Naive B cell (primary cell): ENCODE results near the gene PPM1M. TPM values are rescaled to one million over a fixed set of nuclear protein-coding genes. Genes with fewer than 3 reads are reported as not detected.

Experiments used
- ATAC-seq, 2 donors: fragments of 150-1000 bp; cut with Tn5 transposase; 2 replicates each; pipeline ENCODE4 v1.10.0; 2021; ENCODE audit warnings: low read depth in 2 of 2, mild to moderate bottlenecking in 2 of 2, moderate library complexity in 2 of 2
- DNase-seq: peaks from one replicate; pipeline ENCODE4 v3.0.0; 2022
- H3K27ac Mint-ChIP-seq, 6 donors: one replicate each; pipeline ENCODE4 v1.8.0; 2020 to 2022; ENCODE audit warnings: mild to moderate bottlenecking in 6 of 6, mixed read lengths in 6 of 6, moderate library complexity in 5 of 6, inconsistent platforms in 2 of 6
- H3K27me3 Mint-ChIP-seq, 3 donors: one replicate each; pipeline ENCODE4 v1.8.0; 2021 to 2022; ENCODE audit warnings: mixed read lengths in 3 of 3, mild to moderate bottlenecking in 1 of 3
- H3K36me3 Mint-ChIP-seq, 2 donors: one replicate each; pipeline ENCODE4 v1.8.0; 2020 to 2022; ENCODE audit warnings: mixed read lengths in 2 of 2, inconsistent platforms in 1 of 2, mild to moderate bottlenecking in 1 of 2
- H3K4me1 Mint-ChIP-seq, 3 donors: one replicate each; pipeline ENCODE4 v1.8.0; 2020 to 2022; ENCODE audit warnings: mixed read lengths in 3 of 3, inconsistent platforms in 1 of 3, mild to moderate bottlenecking in 1 of 3, moderate library complexity in 1 of 3
- H3K4me3 Mint-ChIP-seq, 8 donors: one replicate each; pipeline ENCODE4 v1.8.0; 2020 to 2022; ENCODE audit warnings: mild to moderate bottlenecking in 8 of 8, mixed read lengths in 8 of 8, moderate library complexity in 8 of 8, inconsistent platforms in 2 of 8
- H3K9me3 Mint-ChIP-seq, 7 donors: one replicate each; pipeline ENCODE4 v1.8.0; 2020 to 2022; ENCODE audit warnings: mixed read lengths in 7 of 7, mild to moderate bottlenecking in 5 of 7, inconsistent platforms in 2 of 7, moderate library complexity in 1 of 7
- polyA plus RNA-seq, 6 donors: library from polyadenylated mRNA; unstranded; fragments of 300-500 nt; fragmentation: Illumina TruSeq; gene quantifications; one replicate each; pipeline ENCODE4 v1.2.3, GENCODE V29; 2021; ENCODE audit warnings: low read depth in 6 of 6

The PPM1M gene
- polyA plus RNA-seq, 6 donors from 2014 or later = 16.8 to 38.5 (median 21.4) TPM

GRCh38 chr3:52218937-52219650 is 26.5 kb upstream of the PPM1M start:
- Mint-ChIP-seq H3K36me3 (peaks cover 10 to 15% of the 10 kb centered on the region in 2 donors), H3K9me3 (no peaks in the 10 kb centered on the region), H3K4me1 (peaks cover 54 to 62% (median 60%) of the 10 kb centered on the region in 3 donors), H3K27ac (peak overlapping the region in 3 of 6 donors; percentile 18 to 79 (median 78)), H3K4me3 (peak overlapping the region in 1 of 8 donors; percentile 34), H3K27me3 (no peaks in the 10 kb centered on the region)
- no peak for DNase-seq
- ATAC-seq = no peak

DNA sequence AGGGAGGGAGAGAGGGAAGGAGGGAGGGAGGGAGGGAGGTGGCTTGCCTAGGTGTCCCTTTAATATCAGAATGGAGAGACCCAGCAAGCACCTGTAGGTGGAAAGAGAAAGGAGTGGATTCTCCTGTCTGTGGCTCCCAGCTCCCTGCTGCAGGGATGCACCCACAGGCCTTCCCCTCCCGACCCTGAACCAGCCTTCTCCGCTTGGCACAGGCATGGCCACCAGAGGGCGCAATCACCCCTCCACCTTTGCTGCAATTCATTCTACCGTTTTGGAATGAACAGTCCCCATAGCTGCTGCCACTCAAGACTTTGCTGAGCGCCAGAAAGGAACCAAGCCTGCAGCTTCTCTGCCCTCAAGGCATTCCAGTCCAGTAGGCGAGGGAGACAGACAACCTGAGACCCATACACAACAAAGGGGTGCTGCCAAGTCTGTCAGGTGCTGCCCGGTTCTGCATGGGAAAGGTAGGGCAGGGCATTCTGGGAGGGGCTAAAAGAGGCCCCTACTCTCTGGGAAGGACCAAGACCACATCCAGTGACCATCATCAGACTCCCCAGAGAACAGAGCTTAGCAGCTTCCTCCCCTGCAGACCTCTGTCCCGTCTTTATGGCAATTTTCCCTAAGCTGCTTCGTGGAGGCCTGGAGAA is 25.1 kb upstream of the PPM1M start:
- Mint-ChIP-seq H3K36me3 (peaks cover 2 to 4% of the 10 kb centered on the region in 2 donors), H3K9me3 (no peaks in the 10 kb centered on the region), H3K27me3 (no peaks in the 10 kb centered on the region), H3K4me1 (peaks cover 60 to 74% (median 69%) of the 10 kb centered on the region in 3 donors), H3K27ac (peak overlapping the region in 5 of 6 donors; percentile 14 to 91 (median 71)), H3K4me3 (peak overlapping the region in 7 of 8 donors; percentile 15 to 83 (median 59))
- ATAC-seq (peak; percentile 67 to 72), DNase-seq (peak; percentile 76)

DNA sequence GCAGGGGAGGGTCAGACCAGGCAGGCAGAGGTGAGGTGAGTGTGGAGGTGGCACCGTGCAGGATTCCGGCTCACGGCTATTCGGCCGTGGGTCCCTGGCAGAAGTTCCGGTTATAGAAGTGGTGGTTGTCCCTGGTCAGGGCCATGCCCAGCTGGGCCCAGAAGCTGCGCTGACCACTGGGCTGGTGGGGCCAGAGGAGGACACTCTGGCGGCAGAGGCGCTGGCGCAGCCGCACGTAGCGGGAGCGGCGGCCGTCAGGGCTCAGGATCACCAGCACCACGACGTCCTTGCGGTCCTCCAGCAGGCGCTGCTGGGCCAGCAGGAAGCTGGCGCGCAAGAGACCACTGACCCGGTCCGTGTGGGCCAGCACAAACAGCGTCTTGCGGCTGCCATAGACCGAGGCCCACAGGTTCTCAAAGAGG is 24.4 kb upstream of the PPM1M start:
- H3K27ac Mint-ChIP-seq = no peak overlapping the region
- peaks cover 67 to 77% (median 75%) of the 10 kb centered on the region in 3 donors for H3K4me1 Mint-ChIP-seq
- ATAC-seq = no peak
- H3K36me3 Mint-ChIP-seq = no peaks in the 10 kb centered on the region
- H3K9me3 Mint-ChIP-seq = no peaks in the 10 kb centered on the region
- no peaks in the 10 kb centered on the region for H3K27me3 Mint-ChIP-seq
- no peak for DNase-seq
- peak overlapping the region in 5 of 8 donors; percentile 15 to 59 (median 41) for H3K4me3 Mint-ChIP-seq

GRCh38 chr3:52221563-52222318 is 23.8 kb upstream of the PPM1M start:
- DNase-seq (no peak), ATAC-seq (no peak)
- peak overlapping the region in 4 of 8 donors; percentile 24 to 54 (median 33) for H3K4me3 Mint-ChIP-seq
- H3K4me1 Mint-ChIP-seq = peaks cover 69 to 79% (median 76%) of the 10 kb centered on the region in 3 donors
- no peaks in the 10 kb centered on the region for H3K9me3 Mint-ChIP-seq
- H3K27me3 Mint-ChIP-seq = no peaks in the 10 kb centered on the region
- no peaks in the 10 kb centered on the region for H3K36me3 Mint-ChIP-seq
- H3K27ac Mint-ChIP-seq = peak overlapping the region in 2 of 6 donors; percentile 54 to 82

GRCh38 chr3:52222319-52223221 is 23.0 kb upstream of the PPM1M start:
- Mint-ChIP-seq H3K36me3 (no peaks in the 10 kb centered on the region), H3K4me3 (peak overlapping the region in 7 of 8 donors; percentile 25 to 89 (median 54)), H3K9me3 (no peaks in the 10 kb centered on the region), H3K27me3 (no peaks in the 10 kb centered on the region), H3K27ac (peak overlapping the region in 4 of 6 donors; percentile 44 to 97 (median 70)), H3K4me1 (peaks cover 67 to 78% (median 75%) of the 10 kb centered on the region in 3 donors)
- DNase-seq (no peak), ATAC-seq (no peak)

DNA sequence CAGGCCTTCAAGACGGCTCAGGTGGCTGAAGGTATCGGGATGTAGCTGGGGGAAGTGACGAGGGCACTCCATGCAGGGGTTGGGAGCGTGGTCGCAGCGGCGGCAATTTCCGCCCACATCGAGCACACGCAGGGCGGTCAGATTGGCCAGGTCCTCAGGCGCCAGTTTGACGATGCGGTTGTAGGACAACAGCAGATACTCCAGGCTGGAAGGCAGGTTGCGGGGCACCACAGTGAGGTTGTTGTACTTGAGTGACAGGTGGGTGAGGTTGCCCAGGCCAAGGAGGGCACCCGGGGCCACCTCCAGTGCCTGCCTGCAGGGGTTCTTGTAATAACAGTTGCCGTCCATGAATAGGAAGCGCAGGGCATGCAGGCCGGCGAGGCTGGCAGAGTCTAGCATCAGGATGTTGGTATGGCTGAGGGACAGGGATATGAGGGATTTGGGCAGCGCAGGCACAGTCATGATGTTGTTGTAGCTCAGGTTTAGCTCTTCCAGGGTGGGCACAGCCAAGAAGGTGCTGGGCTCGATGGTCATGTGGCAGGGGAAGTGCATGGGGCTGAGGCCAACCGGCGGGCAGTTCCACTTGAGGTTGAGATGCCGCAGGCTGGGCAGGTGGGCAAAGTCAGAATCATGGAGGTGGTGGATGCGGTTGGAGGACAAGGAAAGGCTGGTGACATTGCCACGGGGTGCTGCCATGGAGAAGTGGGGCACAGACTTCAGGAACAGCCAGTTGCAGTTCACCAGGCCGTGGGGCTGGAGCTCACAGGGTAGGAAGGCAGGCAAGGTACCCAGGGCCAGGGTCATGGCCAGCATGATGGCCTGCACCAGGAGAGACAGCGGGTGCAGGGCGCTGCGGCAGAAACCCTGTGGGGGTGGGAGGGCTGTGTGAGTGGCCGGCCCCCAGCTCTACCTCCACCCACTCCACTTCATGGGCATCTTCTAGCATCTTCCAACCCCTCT is 21.8 kb upstream of the PPM1M start:
- Mint-ChIP-seq H3K27ac (peak overlapping the region; percentile 85 to 99 (median 96)), H3K9me3 (no peaks in the 10 kb centered on the region), H3K4me3 (peak overlapping the region; percentile 79 to 95 (median 90)), H3K36me3 (no peaks in the 10 kb centered on the region), H3K4me1 (peaks cover 61 to 71% (median 65%) of the 10 kb centered on the region in 3 donors), H3K27me3 (no peaks in the 10 kb centered on the region)
- ATAC-seq (no peak), DNase-seq (no peak)

DNA sequence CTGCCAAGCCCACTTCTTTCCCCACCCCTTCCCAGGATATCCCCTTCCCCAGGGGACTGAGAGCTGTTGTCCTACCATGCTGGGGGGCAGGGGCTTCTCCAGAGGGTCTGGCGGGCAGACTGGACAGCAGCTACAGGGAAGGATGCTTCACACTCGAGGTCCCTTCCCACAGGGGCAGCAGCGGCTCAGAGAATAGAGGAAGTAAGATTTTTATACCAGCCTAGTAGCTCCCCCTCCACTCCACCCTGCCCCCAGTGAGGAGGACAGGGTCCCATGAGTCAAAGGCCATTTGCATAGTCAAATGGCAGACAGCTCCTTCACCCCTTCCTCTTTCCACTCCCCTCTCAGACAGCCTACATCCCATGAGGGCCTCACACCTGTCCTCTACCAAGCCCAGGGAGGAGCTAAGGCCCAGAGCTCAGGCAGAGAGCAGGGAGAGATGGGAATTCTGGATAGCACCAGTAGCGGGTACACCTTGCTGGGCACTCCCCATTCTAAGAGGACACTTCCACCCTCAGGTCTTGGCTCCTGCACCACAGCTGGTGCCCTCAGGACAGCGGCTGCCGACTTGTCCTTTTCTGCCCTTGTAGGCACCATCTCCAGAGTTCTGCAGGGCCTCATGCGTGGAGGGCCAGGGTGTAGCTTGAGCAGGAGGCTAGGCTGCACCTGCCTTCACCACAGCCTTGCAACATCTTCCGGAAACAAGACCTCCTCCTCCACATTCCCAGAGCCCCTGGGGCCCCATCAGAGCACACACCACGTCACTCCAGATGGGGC is 19.9 kb upstream of the PPM1M start, which contains the start of gene TLR9:
TLR9 (minus strand) TSS at position 194 of the 777 bp plus-strand sequence; CDS start at position 78, 116 bp downstream.
- ATAC-seq (peak; percentile 95 to 96), DNase-seq (peak; percentile 92)
- Mint-ChIP-seq H3K4me3 (peak within 1 kb of the TSS; percentile 79 to 95 (median 90)), H3K36me3 (no peaks in the 10 kb centered on the region), H3K4me1 (peaks cover 51 to 62% (median 55%) of the 10 kb centered on the region in 3 donors), H3K27ac (peak within 1 kb of the TSS; percentile 93 to 99 (median 96)), H3K27me3 (no peaks in the 10 kb centered on the region), H3K9me3 (no peaks in the 10 kb centered on the region)

DNA sequence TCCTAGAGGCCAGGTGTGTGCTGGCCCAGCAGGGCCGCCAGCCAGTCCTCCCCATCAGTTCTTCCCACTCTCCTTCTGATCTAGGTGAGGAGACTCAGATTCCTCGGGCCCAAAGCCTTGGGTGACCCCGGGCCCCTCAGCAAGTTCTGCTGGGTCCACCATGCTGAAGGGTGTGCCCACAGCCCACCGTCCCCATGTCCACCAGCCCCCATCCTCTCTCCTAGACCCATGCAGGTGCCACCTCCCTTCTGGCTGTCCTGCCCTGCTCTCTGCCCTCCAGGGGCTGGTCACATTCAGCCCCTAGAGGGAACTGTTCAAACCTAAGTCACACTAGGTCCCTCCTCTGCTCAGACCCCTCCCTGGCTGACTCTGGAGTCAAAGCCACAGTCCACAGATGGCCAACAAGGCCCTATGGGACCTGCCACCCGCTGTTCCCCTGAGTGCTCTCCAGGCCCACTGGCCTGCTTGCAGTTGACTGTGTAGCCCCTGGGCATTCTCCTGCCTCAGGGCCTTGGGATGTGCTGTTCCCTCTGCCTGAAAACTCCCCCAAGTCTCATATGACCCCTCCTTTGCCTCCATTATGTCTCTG is 19.2 kb upstream of the PPM1M start:
- Mint-ChIP-seq H3K27me3 (no peaks in the 10 kb centered on the region), H3K4me3 (peak overlapping the region; percentile 79 to 95 (median 90)), H3K4me1 (peaks cover 51 to 59% (median 54%) of the 10 kb centered on the region in 3 donors), H3K9me3 (no peaks in the 10 kb centered on the region), H3K27ac (peak overlapping the region; percentile 93 to 99 (median 96)), H3K36me3 (no peaks in the 10 kb centered on the region)
- no peak for ATAC-seq
- no peak for DNase-seq

DNA sequence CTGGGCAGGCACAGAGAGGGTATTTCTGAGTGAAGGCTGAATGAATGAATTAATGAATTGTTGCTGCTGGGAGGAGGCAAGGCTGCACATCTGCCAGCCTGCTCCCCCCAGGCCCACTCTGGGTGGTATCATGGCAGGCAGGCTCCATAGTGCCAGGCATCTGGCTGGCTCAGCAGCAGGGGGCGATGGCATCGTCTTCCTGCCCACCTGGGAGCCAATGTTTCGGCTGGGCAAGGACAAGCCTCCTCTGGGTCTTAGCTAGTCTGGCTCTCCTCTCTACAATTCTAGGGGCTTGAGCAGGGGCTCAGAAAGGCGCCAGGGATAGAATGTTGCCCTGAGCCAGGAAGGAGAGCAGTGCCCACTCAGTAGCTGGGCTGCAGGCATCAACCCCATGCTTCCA is 18.4 kb upstream of the PPM1M start:
- H3K27ac Mint-ChIP-seq = peak overlapping the region; percentile 12 to 99 (median 96)
- DNase-seq (no peak), ATAC-seq (no peak)
- no peaks in the 10 kb centered on the region for H3K9me3 Mint-ChIP-seq
- peaks cover 59 to 63% (median 60%) of the 10 kb centered on the region in 3 donors for H3K4me1 Mint-ChIP-seq
- no peaks in the 10 kb centered on the region for H3K36me3 Mint-ChIP-seq
- H3K27me3 Mint-ChIP-seq = no peaks in the 10 kb centered on the region
- peak overlapping the region in 4 of 8 donors; percentile 6 to 95 (median 84) for H3K4me3 Mint-ChIP-seq

DNA sequence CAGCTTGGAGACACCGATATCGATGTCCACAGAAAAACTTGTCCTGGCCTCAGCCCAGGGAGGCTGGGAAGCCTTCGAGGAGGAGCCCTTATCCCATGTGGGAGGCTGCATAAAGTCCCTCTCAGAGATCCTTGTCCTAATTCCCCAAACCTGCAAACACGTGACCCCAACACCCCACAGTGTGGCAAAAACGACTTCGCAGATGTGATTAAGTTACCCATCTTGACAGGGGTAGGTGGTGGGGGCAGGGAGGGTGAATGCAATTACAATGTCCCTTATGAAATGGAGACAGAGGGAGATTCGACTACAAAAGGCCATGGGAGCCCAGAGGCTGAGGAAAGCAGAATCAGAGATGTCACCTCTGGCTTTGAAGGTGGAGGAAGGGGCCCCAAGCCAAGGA is 17.8 kb upstream of the PPM1M start:
- no peak for DNase-seq

DNA sequence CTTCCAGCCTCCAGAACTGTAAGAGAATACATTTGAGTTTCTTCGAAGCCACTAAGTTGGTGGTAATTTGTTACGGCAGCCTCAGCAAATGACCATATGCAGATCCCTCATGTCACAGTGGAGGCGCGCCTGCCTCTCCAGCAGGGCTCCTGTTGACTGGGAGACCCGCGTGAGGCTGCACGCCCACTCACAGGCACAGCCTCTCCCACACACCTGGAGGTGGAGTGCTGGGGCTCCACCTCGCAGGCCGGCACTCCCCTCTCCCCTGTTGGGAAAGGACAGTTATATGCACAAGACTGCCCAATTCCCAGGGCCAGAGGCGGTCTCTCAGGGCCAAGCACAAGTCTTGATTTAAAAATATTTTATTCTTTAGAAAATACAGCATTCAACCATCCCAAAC is 17.3 kb upstream of the PPM1M start:
- ATAC-seq = no peak
- Mint-ChIP-seq H3K4me1 (peaks cover 56 to 64% (median 63%) of the 10 kb centered on the region in 3 donors), H3K9me3 (no peaks in the 10 kb centered on the region), H3K4me3 (no peak overlapping the region), H3K27me3 (no peaks in the 10 kb centered on the region), H3K27ac (peak overlapping the region in 2 of 6 donors; percentile 10 to 65), H3K36me3 (no peaks in the 10 kb centered on the region)
- DNase-seq = no peak

More for the DNA sequence above, 17.8 kb upstream of the PPM1M start:
- H3K36me3 Mint-ChIP-seq = no peaks in the 10 kb centered on the region
- peak overlapping the region in 3 of 6 donors; percentile 73 to 97 (median 83) for H3K27ac Mint-ChIP-seq
- peaks cover 61 to 66% (median 65%) of the 10 kb centered on the region in 3 donors for H3K4me1 Mint-ChIP-seq
- no peak overlapping the region for H3K4me3 Mint-ChIP-seq
- ATAC-seq = no peak
- H3K27me3 Mint-ChIP-seq = no peaks in the 10 kb centered on the region
- no peaks in the 10 kb centered on the region for H3K9me3 Mint-ChIP-seq
